Activated CD4-positive, alpha-beta T cell treated with anti-CD3 and anti-CD28 coated beads for 36 hours (primary cell): ENCODE measurements around the gene ARPC5. TPM values are rescaled to one million over a fixed set of nuclear protein-coding genes. Genes with fewer than 3 reads are reported as not detected.

Experiments used
- ATAC-seq: fragments of 200-7000 bp; cut with Tn5 transposase; one replicate; pipeline ENCODE4 v1.10.0; 2021; ENCODE audit warnings: mild to moderate bottlenecking, moderate library complexity
- CTCF ChIA-PET: fragments of 350-600 bp; sonication (Branson Sonifier 250); formaldehyde crosslinking; loops from one replicate; lab custom pipeline; 2021; ENCODE audit warnings: antibody characterized with exemption; lab: Charles Lee
- POLR2A ChIA-PET: fragments of 350-600 bp; sonication (Branson Sonifier 250); formaldehyde crosslinking; loops from one replicate; lab custom pipeline; 2021; ENCODE audit warnings: antibody characterized with exemption, inconsistent platforms; lab: Charles Lee
- DNase-seq: peaks from one replicate; pipeline ENCODE4 v3.0.0-alpha.2; 2020
- H3K27ac Mint-ChIP-seq: one replicate; pipeline ENCODE4 v1.8.0; 2021; ENCODE audit warnings: mixed read lengths
- H3K27me3 Mint-ChIP-seq: one replicate; pipeline ENCODE4 v1.8.0; 2021; ENCODE audit warnings: mixed read lengths
- H3K36me3 Mint-ChIP-seq: one replicate; pipeline ENCODE4 v1.8.0; 2021; ENCODE audit warnings: low read depth, mixed read lengths
- H3K4me1 Mint-ChIP-seq: one replicate; pipeline ENCODE4 v1.8.0; 2021; ENCODE audit warnings: mixed read lengths
- H3K4me3 Mint-ChIP-seq: one replicate; pipeline ENCODE4 v1.8.0; 2021; ENCODE audit warnings: mild to moderate bottlenecking, moderate library complexity, mixed read lengths
- H3K9me3 Mint-ChIP-seq: one replicate; pipeline ENCODE4 v1.8.0; 2021; ENCODE audit warnings: low read depth, mixed read lengths
- intact Hi-C, 2 experiments: fragments of 100-400 bp; cut with DNase I in 1 of 2; cut with micrococcal nuclease in 1 of 2; formaldehyde crosslinking; loops; one replicate each; pipeline versions ENCODE4 v1.14.2 to v1.15.1; 2022 to 2024; cut with DNase I, micrococcal nuclease
- total RNA-seq, 2 experiments: library from RNA; stranded (reverse); gene quantifications; one replicate each; pipeline ENCODE4 v1.2.3, GENCODE V29; 2021

The ARPC5 gene
- total RNA-seq, 2 experiments from 2014 or later = 115 to 165 TPM

GRCh38 chr1:183646776-183647175 lies 11.2 kb upstream of the ARPC5 start:
- Mint-ChIP-seq H3K27me3 (no peaks in the 10 kb centered on the region), H3K9me3 (no peaks in the 10 kb centered on the region)

GRCh38 chr1:183645531-183645930 lies 9.9 kb upstream of the ARPC5 start:
- intact Hi-C loops = no loop called here
- Mint-ChIP-seq H3K4me1 (no peaks in the 10 kb centered on the region), H3K27ac (no peak overlapping the region), H3K4me3 (no peak overlapping the region), H3K36me3 (no peaks in the 10 kb centered on the region), H3K9me3 (no peaks in the 10 kb centered on the region), H3K27me3 (no peaks in the 10 kb centered on the region)
- CTCF ChIA-PET = interaction anchor here (2.2 to 2.5 kb wide), 2 partner anchors 10 to 40 kb away, joined by 7 to 29 read pairs; partner anchors contain the start of gene APOBEC4
- no peak for DNase-seq
- ATAC-seq = no peak
- POLR2A ChIA-PET = no interaction called here

More at GRCh38 chr1:183646776-183647175, 11.2 kb upstream of the ARPC5 start:
- Mint-ChIP-seq H3K4me1 (peaks cover 6% of the 10 kb centered on the region), H3K4me3 (no peak overlapping the region), H3K36me3 (no peaks in the 10 kb centered on the region), H3K27ac (no peak overlapping the region)
- ChIA-PET CTCF (interaction anchor here (0.5 to 2.5 kb wide), 5 partner anchors 9 to 269 kb away, joined by 3 to 15 read pairs (median 9); no protein-coding TSS in a partner anchor), POLR2A (no interaction called here)
- intact Hi-C loops = no loop called here
- DNase-seq = no peak
- ATAC-seq = no peak

GRCh38 chr1:183642166-183642565 lies 6.6 kb upstream of the ARPC5 start:
- CTCF ChIA-PET = no interaction called here
- POLR2A ChIA-PET = no interaction called here
- DNase-seq = no peak
- peaks cover 1% of the 10 kb centered on the region for H3K4me1 Mint-ChIP-seq
- peak; percentile 16 for ATAC-seq
- H3K9me3 Mint-ChIP-seq = no peaks in the 10 kb centered on the region
- intact Hi-C loops = no loop called here
- no peak overlapping the region for H3K27ac Mint-ChIP-seq
- no peaks in the 10 kb centered on the region for H3K36me3 Mint-ChIP-seq
- no peaks in the 10 kb centered on the region for H3K27me3 Mint-ChIP-seq
- no peak overlapping the region for H3K4me3 Mint-ChIP-seq

GRCh38 chr1:183640193-183640592 lies 4.6 kb upstream of the ARPC5 start:
- Mint-ChIP-seq H3K9me3 (no peaks in the 10 kb centered on the region), H3K4me3 (no peak overlapping the region), H3K27me3 (no peaks in the 10 kb centered on the region), H3K4me1 (peaks cover 14% of the 10 kb centered on the region), H3K27ac (no peak overlapping the region), H3K36me3 (peaks cover 2% of the 10 kb centered on the region)
- DNase-seq (no peak), ATAC-seq (no peak)
- ChIA-PET POLR2A (no interaction called here), CTCF (interaction anchor here (0.6 to 2.6 kb wide), 3 partner anchors 13 to 1340 kb away, joined by 3 to 10 read pairs (median 7); partner anchors contain the start of gene APOBEC4)
- intact Hi-C loops = no loop called here

GRCh38 chr1:183638649-183639387 lies 3.2 kb upstream of the ARPC5 start:
- Mint-ChIP-seq H3K27ac (no peak overlapping the region), H3K4me3 (no peak overlapping the region), H3K4me1 (peaks cover 14% of the 10 kb centered on the region), H3K9me3 (no peaks in the 10 kb centered on the region), H3K27me3 (no peaks in the 10 kb centered on the region), H3K36me3 (peaks cover 2% of the 10 kb centered on the region)
- DNase-seq (no peak), ATAC-seq (no peak)
- intact Hi-C loops = loop anchor here (5.0 to 10.0 kb wide), 8 partner anchors 413 to 1678 kb away; partner anchors contain the start of genes IVNS1ABP (in 2 of the 2), C1orf21 (in 1 of the 2), EDEM3 (in 1 of the 2) and LAMC1 (in 1 of the 2)
- CTCF ChIA-PET = interaction anchor here (1.0 to 2.6 kb wide), 3 partner anchors 9 to 18 kb away, joined by 3 to 10 read pairs (median 3); no protein-coding TSS in a partner anchor
- POLR2A ChIA-PET = no interaction called here

- ATAC-seq (no peak), DNase-seq (no peak)
- Mint-ChIP-seq H3K27me3 (no peaks in the 10 kb centered on the region), H3K4me1 (peaks cover 27% of the 10 kb centered on the region), H3K4me3 (peak overlapping the region; percentile 97), H3K9me3 (no peaks in the 10 kb centered on the region), H3K36me3 (peaks cover 8% of the 10 kb centered on the region), H3K27ac (no peak overlapping the region)
- intact Hi-C loops = loop anchor here (1.0 to 10.0 kb wide), 11 partner anchors 16 to 1681 kb away; partner anchors contain the start of genes IVNS1ABP (in 2 of the 2), C1orf21 (in 1 of the 2), DHX9 (in 1 of the 2) and EDEM3 (in 1 of the 2)
- POLR2A ChIA-PET = interaction anchor here (0.7 kb wide), 1 partner anchor 169 kb away, joined by 3 read pairs; no protein-coding TSS in a partner anchor
- CTCF ChIA-PET = interaction anchor here (0.7 to 0.8 kb wide), 2 partner anchors 10 to 88 kb away, joined by 3 read pairs; no protein-coding TSS in a partner anchor
These were observed 1.2 kb upstream of the ARPC5 start for GRCh38 chr1:183636783-183637182.

- H3K4me3 Mint-ChIP-seq = peak overlapping the region; percentile 97
- H3K4me1 Mint-ChIP-seq = peaks cover 30% of the 10 kb centered on the region
- ChIA-PET CTCF (no interaction called here), POLR2A (interaction anchor here (0.5 to 0.6 kb wide), 2 partner anchors 56 to 430 kb away, joined by 3 to 4 read pairs; no protein-coding TSS in a partner anchor)
- H3K36me3 Mint-ChIP-seq = peaks cover 10% of the 10 kb centered on the region
- H3K27ac Mint-ChIP-seq = peak overlapping the region; percentile 100
- no peak for ATAC-seq
- H3K9me3 Mint-ChIP-seq = no peaks in the 10 kb centered on the region
- no peak for DNase-seq
- no peaks in the 10 kb centered on the region for H3K27me3 Mint-ChIP-seq
- intact Hi-C loops = loop anchor here (1.0 to 10.0 kb wide), 11 partner anchors 16 to 1681 kb away; partner anchors contain the start of genes IVNS1ABP (in 2 of the 2), C1orf21 (in 1 of the 2), DHX9 (in 1 of the 2) and EDEM3 (in 1 of the 2)
These were observed 725 bp upstream of the ARPC5 start for GRCh38 chr1:183636334-183636682.

- H3K27me3 Mint-ChIP-seq = no peaks in the 10 kb centered on the region
These were observed 431 bp downstream of the ARPC5 start for GRCh38 chr1:183635099-183635605.

GRCh38 chr1:183634429-183635065 lies 1.0 kb downstream of the ARPC5 start:
- ATAC-seq = no peak
- Mint-ChIP-seq H3K9me3 (no peaks in the 10 kb centered on the region), H3K4me3 (peak overlapping the region; percentile 97), H3K4me1 (peaks cover 43% of the 10 kb centered on the region), H3K27ac (peak overlapping the region; percentile 95), H3K27me3 (no peaks in the 10 kb centered on the region), H3K36me3 (peaks cover 23% of the 10 kb centered on the region)
- intact Hi-C loops = loop anchor here (1.0 to 10.0 kb wide), 17 partner anchors 42 to 1683 kb away; partner anchors contain the start of genes IVNS1ABP (in 2 of the 2), NCF2 (in 2 of the 2), C1orf21 (in 1 of the 2) and EDEM3 (in 1 of the 2)
- ChIA-PET POLR2A (interaction anchor here (0.6 to 0.7 kb wide), 2 partner anchors 47 to 323 kb away, joined by 3 to 4 read pairs; no protein-coding TSS in a partner anchor), CTCF (interaction anchor here (0.7 to 4.1 kb wide), 15 partner anchors 12 to 434 kb away, joined by 3 to 42 read pairs (median 3); partner anchors contain the start of gene APOBEC4)
- no peak for DNase-seq

More at GRCh38 chr1:183635099-183635605, 431 bp downstream of the ARPC5 start:
- no peaks in the 10 kb centered on the region for H3K9me3 Mint-ChIP-seq
- H3K4me3 Mint-ChIP-seq = peak overlapping the region; percentile 97
- DNase-seq (no peak), ATAC-seq (peak; percentile 3)
- H3K27ac Mint-ChIP-seq = peak overlapping the region; percentile 100
- ChIA-PET POLR2A (interaction anchor here (0.6 kb wide), 2 partner anchors 10 to 323 kb away, joined by 4 read pairs; no protein-coding TSS in a partner anchor), CTCF (interaction anchor here (2.2 to 4.1 kb wide), 2 partner anchors 19 to 50 kb away, joined by 14 to 42 read pairs; partner anchors contain the start of gene APOBEC4)
- intact Hi-C loops = loop anchor here (1.0 to 10.0 kb wide), 15 partner anchors 45 to 1682 kb away; partner anchors contain the start of genes IVNS1ABP (in 2 of the 2), C1orf21 (in 1 of the 2), EDEM3 (in 1 of the 2) and LAMC1 (in 1 of the 2)
- peaks cover 38% of the 10 kb centered on the region for H3K4me1 Mint-ChIP-seq
- peaks cover 18% of the 10 kb centered on the region for H3K36me3 Mint-ChIP-seq

GRCh38 chr1:183633676-183634343 lies 1.8 kb downstream of the ARPC5 start:
- CTCF ChIA-PET = interaction anchor here (0.7 to 4.1 kb wide), 16 partner anchors 13 to 435 kb away, joined by 3 to 42 read pairs (median 4); partner anchors contain the start of genes APOBEC4 and SMG7
- peaks cover 30% of the 10 kb centered on the region for H3K36me3 Mint-ChIP-seq
- peak; percentile 27 for DNase-seq
- H3K9me3 Mint-ChIP-seq = peaks cover under 1% of the 10 kb centered on the region
- H3K27ac Mint-ChIP-seq = peak overlapping the region; percentile 95
- H3K4me3 Mint-ChIP-seq = peak overlapping the region; percentile 97
- ATAC-seq = peak; percentile 28
- H3K4me1 Mint-ChIP-seq = peaks cover 50% of the 10 kb centered on the region
- no peaks in the 10 kb centered on the region for H3K27me3 Mint-ChIP-seq
- POLR2A ChIA-PET = interaction anchor here (0.5 to 0.7 kb wide), 3 partner anchors 25 to 409 kb away, joined by 3 to 4 read pairs (median 4); no protein-coding TSS in a partner anchor
- intact Hi-C loops = loop anchor here (2.0 to 10.0 kb wide), 8 partner anchors 42 to 1681 kb away; partner anchors contain the start of genes C1orf21 (in 1 of the 2), EDEM3 (in 1 of the 2), IVNS1ABP (in 1 of the 2) and LAMC1 (in 1 of the 2)
